Astrocyte (in vitro differentiated cells and primary cell): Measurements from ENCODE around the gene AP3S2. TPM values are rescaled to one million over a fixed set of nuclear protein-coding genes. Genes with fewer than 3 reads are reported as not detected.

Experiments used
- DNase-seq: peaks from one replicate; pipeline ENCODE4 v3.0.0-alpha.2; 2010; ENCODE audit warnings: low read depth
- FAIRE-seq: peaks from 2 replicates; lab custom pipeline; 2011; peaks lifted over from hg19 to GRCh38; lab: Jason Lieb, UNC
- H2AFZ ChIP-seq: 2 replicates; pipeline ENCODE4 v1.6.0; 2012; ENCODE audit warnings: low read depth, low read length, inconsistent platforms
- H3K27ac ChIP-seq: 2 replicates; pipeline ENCODE4 v1.5.1; 2011; ENCODE audit warnings: low read depth, low read length, inconsistent platforms
- H3K27me3 ChIP-seq: 2 replicates; pipeline ENCODE4 v1.6.0; 2011; ENCODE audit warnings: low read length, inconsistent platforms; ENCODE audit not compliant: insufficient read depth
- H3K36me3 ChIP-seq: 2 replicates; pipeline ENCODE4 v1.5.1; 2011; ENCODE audit warnings: low read length, inconsistent platforms; ENCODE audit not compliant: insufficient read depth
- H3K4me1 ChIP-seq: 2 replicates; pipeline ENCODE4 v1.5.1; 2011; ENCODE audit warnings: low read length, inconsistent platforms; ENCODE audit not compliant: insufficient read depth
- H3K4me2 ChIP-seq: 2 replicates; pipeline ENCODE4 v1.6.0; 2012; ENCODE audit warnings: low read length, inconsistent platforms
- H3K4me3 ChIP-seq: 2 replicates; pipeline ENCODE4 v1.5.1; 2011; ENCODE audit warnings: low read depth, mild to moderate bottlenecking, low read length, inconsistent platforms; ENCODE audit not compliant: insufficient read depth
- H3K79me2 ChIP-seq: 2 replicates; pipeline ENCODE4 v1.6.0; 2012; ENCODE audit warnings: mild to moderate bottlenecking, low read length, inconsistent platforms; ENCODE audit not compliant: insufficient read depth
- H3K9ac ChIP-seq: 2 replicates; pipeline ENCODE4 v1.6.0; 2012; ENCODE audit warnings: mild to moderate bottlenecking, low read length, inconsistent platforms
- H3K9me3 ChIP-seq: 2 replicates; pipeline ENCODE4 v1.5.1; 2012; ENCODE audit warnings: low read depth, mild to moderate bottlenecking, low read length, inconsistent platforms; ENCODE audit not compliant: insufficient read depth
- H4K20me1 ChIP-seq: 2 replicates; pipeline ENCODE4 v1.6.0; 2012; ENCODE audit warnings: low read length, inconsistent platforms; ENCODE audit not compliant: insufficient read depth
- H3K27ac Mint-ChIP-seq: one replicate; pipeline ENCODE4 v1.8.0; 2021; ENCODE audit warnings: mild to moderate bottlenecking, mixed read lengths; ENCODE audit not compliant: unreplicated experiment
- H3K27me3 Mint-ChIP-seq: one replicate; pipeline ENCODE4 v1.8.0; 2021; ENCODE audit warnings: low read depth, mixed read lengths; ENCODE audit not compliant: unreplicated experiment
- H3K36me3 Mint-ChIP-seq: one replicate; pipeline ENCODE4 v1.8.0; 2021; ENCODE audit warnings: low read depth, mixed read lengths; ENCODE audit not compliant: unreplicated experiment
- H3K4me1 Mint-ChIP-seq: one replicate; pipeline ENCODE4 v1.8.0; 2021; ENCODE audit warnings: low read depth, mixed read lengths; ENCODE audit not compliant: unreplicated experiment
- H3K4me3 Mint-ChIP-seq: one replicate; pipeline ENCODE4 v1.8.0; 2021; ENCODE audit warnings: mild to moderate bottlenecking, moderate library complexity, mixed read lengths; ENCODE audit not compliant: unreplicated experiment
- H3K9me3 Mint-ChIP-seq: one replicate; pipeline ENCODE4 v1.8.0; 2021; ENCODE audit warnings: mild to moderate bottlenecking, mixed read lengths; ENCODE audit not compliant: unreplicated experiment
- CTCF ChIP-seq: IDR thresholded peaks from 2 replicates; pipeline ENCODE4 v1.5.1; 2011; ENCODE audit warnings: low read depth, mild to moderate bottlenecking, inconsistent platforms, low read length, moderate library complexity; ENCODE audit not compliant: insufficient read depth
- EZH2 ChIP-seq: IDR thresholded peaks from 2 replicates; pipeline ENCODE4 v1.6.1; 2012; ENCODE audit warnings: mild to moderate bottlenecking, low read length, inconsistent platforms; ENCODE audit not compliant: insufficient read depth
- total RNA-seq: library from RNA; stranded (reverse); gene quantifications from 2 replicates; pipeline ENCODE4 v1.2.1, GENCODE V29; 2021

AP3S2 gene
- total RNA-seq, 1 donor from 2014 or later = 41.2 TPM

GRCh38 chr15:89936051-89936785, 42.4 kb upstream of the AP3S2 start:
- H3K4me1 Mint-ChIP-seq = peaks cover 2% of the 10 kb centered on the region
- no peaks in the 10 kb centered on the region for H4K20me1 ChIP-seq
- TF ChIP-seq EZH2 = no peak
- TF ChIP-seq CTCF = no peak
- H3K4me3 ChIP-seq = no peak overlapping the region
- H3K36me3 Mint-ChIP-seq = no peaks in the 10 kb centered on the region
- FAIRE-seq (no peak), DNase-seq (no peak)
- H3K4me3 Mint-ChIP-seq = no peak overlapping the region
- no peak overlapping the region for H3K9ac ChIP-seq
- H3K9me3 ChIP-seq = no peaks in the 10 kb centered on the region
- H3K36me3 ChIP-seq = no peaks in the 10 kb centered on the region
- no peaks in the 10 kb centered on the region for H3K9me3 Mint-ChIP-seq
- no peaks in the 10 kb centered on the region for H3K4me1 ChIP-seq
- no peak overlapping the region for H3K4me2 ChIP-seq
- H3K27ac Mint-ChIP-seq = no peak overlapping the region
- no peak overlapping the region for H2AFZ ChIP-seq
- H3K27ac ChIP-seq = no peak overlapping the region
- H3K27me3 Mint-ChIP-seq = peaks cover 17% of the 10 kb centered on the region
- no peaks in the 10 kb centered on the region for H3K79me2 ChIP-seq
- H3K27me3 ChIP-seq = peaks cover 2% of the 10 kb centered on the region

GRCh38 chr15:89932880-89933279, 39.1 kb upstream of the AP3S2 start:
- no peaks in the 10 kb centered on the region for H3K9me3 Mint-ChIP-seq
- no peaks in the 10 kb centered on the region for H3K36me3 Mint-ChIP-seq
- Histone ChIP-seq H3K79me2 (no peaks in the 10 kb centered on the region), H3K4me1 (no peaks in the 10 kb centered on the region), H4K20me1 (no peaks in the 10 kb centered on the region), H3K4me2 (no peak overlapping the region), H2AFZ (no peak overlapping the region), H3K27me3 (peaks cover 5% of the 10 kb centered on the region), H3K9me3 (no peaks in the 10 kb centered on the region), H3K36me3 (no peaks in the 10 kb centered on the region), H3K4me3 (no peak overlapping the region), H3K9ac (no peak overlapping the region), H3K27ac (no peak overlapping the region)
- no peak overlapping the region for H3K27ac Mint-ChIP-seq
- peaks cover 2% of the 10 kb centered on the region for H3K4me1 Mint-ChIP-seq
- H3K4me3 Mint-ChIP-seq = no peak overlapping the region
- peaks cover 24% of the 10 kb centered on the region for H3K27me3 Mint-ChIP-seq
- DNase-seq (no peak), FAIRE-seq (no peak)
- no peak for TF ChIP-seq CTCF
- TF ChIP-seq EZH2 = no peak

- no peak overlapping the region for H3K4me3 ChIP-seq
- DNase-seq (no peak), FAIRE-seq (no peak)
- H3K27me3 ChIP-seq = peaks cover 5% of the 10 kb centered on the region
- no peaks in the 10 kb centered on the region for H3K4me1 ChIP-seq
- no peaks in the 10 kb centered on the region for H3K36me3 Mint-ChIP-seq
- no peaks in the 10 kb centered on the region for H3K9me3 ChIP-seq
- no peaks in the 10 kb centered on the region for H3K4me1 Mint-ChIP-seq
- H2AFZ ChIP-seq = no peak overlapping the region
- H3K27ac ChIP-seq = no peak overlapping the region
- H3K27me3 Mint-ChIP-seq = peaks cover 20% of the 10 kb centered on the region
- H3K79me2 ChIP-seq = no peaks in the 10 kb centered on the region
- H3K4me2 ChIP-seq = no peak overlapping the region
- H3K9ac ChIP-seq = no peak overlapping the region
- H3K4me3 Mint-ChIP-seq = no peak overlapping the region
- TF ChIP-seq EZH2 (no peak), CTCF (no peak)
- no peaks in the 10 kb centered on the region for H4K20me1 ChIP-seq
- H3K9me3 Mint-ChIP-seq = no peaks in the 10 kb centered on the region
- no peak overlapping the region for H3K27ac Mint-ChIP-seq
- H3K36me3 ChIP-seq = no peaks in the 10 kb centered on the region
Observed at GRCh38 chr15:89928421-89928820, 34.6 kb upstream of the AP3S2 start.
